ENCODE measurements around the gene FBXL19.

The FBXL19 gene

GRCh38 chr16:30979170-30980022 lies 56.0 kb downstream of the FBXL19 start:
- peak overlapping the region in 1 of 2 donors; percentile 69 for H3K27ac Mint-ChIP-seq
- DNase-seq (no peak), ATAC-seq (replicated peaks) (no peak)
- no peak overlapping the region for H3K4me3 Mint-ChIP-seq
- H3K27me3 Mint-ChIP-seq, result no peaks in the 10 kb centered on the region
- no peaks in the 10 kb centered on the region for H3K9me3 Mint-ChIP-seq
- peaks cover 35% of the 10 kb centered on the region for H3K36me3 Mint-ChIP-seq (ENCODE audit: insufficient read depth)
- peaks cover 4 to 16% of the 10 kb centered on the region in 2 donors for H3K4me1 Mint-ChIP-seq (ENCODE audit: low read depth in 2 of 2)

GRCh38 chr16:30980023-30980371 lies 56.6 kb downstream of the FBXL19 start:
- no peaks in the 10 kb centered on the region for H3K9me3 Mint-ChIP-seq
- no peaks in the 10 kb centered on the region for H3K27me3 Mint-ChIP-seq
- H3K36me3 Mint-ChIP-seq (ENCODE audit: insufficient read depth), result peaks cover 32% of the 10 kb centered on the region
- H3K4me1 Mint-ChIP-seq (ENCODE audit: low read depth in 2 of 2), result peaks cover 4 to 15% of the 10 kb centered on the region in 2 donors
- H3K27ac Mint-ChIP-seq, result no peak overlapping the region
- no peak overlapping the region for H3K4me3 Mint-ChIP-seq
- ATAC-seq (replicated peaks) (no peak), DNase-seq (no peak)

GRCh38 chr16:30980434-30980833 lies 57.1 kb downstream of the FBXL19 start:
- no peak overlapping the region for H3K27ac Mint-ChIP-seq
- no peaks in the 10 kb centered on the region for H3K27me3 Mint-ChIP-seq
- DNase-seq, result no peak

GRCh38 chr16:30980959-30981358 lies 57.6 kb downstream of the FBXL19 start:
- Mint-ChIP-seq H3K27me3 (no peaks in the 10 kb centered on the region), H3K4me3 (no peak overlapping the region), H3K9me3 (no peaks in the 10 kb centered on the region), H3K4me1 (ENCODE audit: low read depth in 2 of 2) (peaks cover 7 to 15% of the 10 kb centered on the region in 2 donors), H3K27ac (no peak overlapping the region), H3K36me3 (ENCODE audit: insufficient read depth) (peaks cover 27% of the 10 kb centered on the region)
- no peak for ATAC-seq (replicated peaks)
- DNase-seq, result no peak

More at GRCh38 chr16:30980434-30980833, 57.1 kb downstream of the FBXL19 start:
- no peak for ATAC-seq (replicated peaks)
- peaks cover 6 to 15% of the 10 kb centered on the region in 2 donors for H3K4me1 Mint-ChIP-seq (ENCODE audit: low read depth in 2 of 2)
- H3K4me3 Mint-ChIP-seq, result no peak overlapping the region
- H3K36me3 Mint-ChIP-seq (ENCODE audit: insufficient read depth), result peaks cover 30% of the 10 kb centered on the region
- no peaks in the 10 kb centered on the region for H3K9me3 Mint-ChIP-seq

- no peak overlapping the region for H3K4me3 Mint-ChIP-seq
- H3K27me3 Mint-ChIP-seq, result no peaks in the 10 kb centered on the region
- H3K4me1 Mint-ChIP-seq (ENCODE audit: low read depth in 2 of 2), result peaks cover 4 to 9% of the 10 kb centered on the region in 2 donors
- DNase-seq (no peak), ATAC-seq (replicated peaks) (no peak)
- no peaks in the 10 kb centered on the region for H3K9me3 Mint-ChIP-seq
- H3K36me3 Mint-ChIP-seq (ENCODE audit: insufficient read depth), result peaks cover 22% of the 10 kb centered on the region
- H3K27ac Mint-ChIP-seq, result peak overlapping the region in 1 of 2 donors; percentile 62
These were observed 59.3 kb downstream of the FBXL19 start for GRCh38 chr16:30982548-30983288.

GRCh38 chr16:30983289-30983889 lies 60.0 kb downstream of the FBXL19 start:
- ATAC-seq (replicated peaks), result no peak

GRCh38 chr16:30983898-30984610 lies 60.7 kb downstream of the FBXL19 start:
- H3K36me3 Mint-ChIP-seq (ENCODE audit: insufficient read depth), result peaks cover 14% of the 10 kb centered on the region
- no peak overlapping the region for H3K4me3 Mint-ChIP-seq

More at GRCh38 chr16:30983289-30983889, 60.0 kb downstream of the FBXL19 start:
- Mint-ChIP-seq H3K36me3 (ENCODE audit: insufficient read depth) (peaks cover 16% of the 10 kb centered on the region), H3K4me3 (no peak overlapping the region), H3K27me3 (no peaks in the 10 kb centered on the region), H3K27ac (peak overlapping the region in 1 of 2 donors; percentile 62), H3K9me3 (no peaks in the 10 kb centered on the region), H3K4me1 (ENCODE audit: low read depth in 2 of 2) (peaks cover 4 to 9% of the 10 kb centered on the region in 2 donors)
- no peak for DNase-seq

GRCh38 chr16:30984669-30985400 lies 61.5 kb downstream of the FBXL19 start, which contains the start of gene HSD3B7:
HSD3B7 (plus strand) TSS chr16:30985207; CDS start chr16:30985659, 452 bp downstream.
- Mint-ChIP-seq H3K27me3 (no peaks in the 10 kb centered on the region), H3K36me3 (ENCODE audit: insufficient read depth) (peaks cover 14% of the 10 kb centered on the region), H3K4me3 (no peak within 1 kb of the TSS), H3K4me1 (ENCODE audit: low read depth in 2 of 2) (peaks cover 2 to 5% of the 10 kb centered on the region in 2 donors), H3K27ac (no peak within 1 kb of the TSS), H3K9me3 (no peaks in the 10 kb centered on the region)
- ATAC-seq (replicated peaks) (peak; percentile 81), DNase-seq (peak; percentile 77 to 82 (median 78))

More at GRCh38 chr16:30983898-30984610, 60.7 kb downstream of the FBXL19 start:
- DNase-seq (no peak), ATAC-seq (replicated peaks) (no peak)
- no peak overlapping the region for H3K27ac Mint-ChIP-seq
- H3K27me3 Mint-ChIP-seq, result no peaks in the 10 kb centered on the region
- peaks cover 2 to 5% of the 10 kb centered on the region in 2 donors for H3K4me1 Mint-ChIP-seq (ENCODE audit: low read depth in 2 of 2)
- H3K9me3 Mint-ChIP-seq, result no peaks in the 10 kb centered on the region

GRCh38 chr16:30985401-30986128 lies 62.2 kb downstream of the FBXL19 start:
- ATAC-seq (replicated peaks) (no peak), DNase-seq (no peak)
- H3K4me3 Mint-ChIP-seq, result no peak overlapping the region
- H3K9me3 Mint-ChIP-seq, result no peaks in the 10 kb centered on the region
- peaks cover 9% of the 10 kb centered on the region for H3K36me3 Mint-ChIP-seq (ENCODE audit: insufficient read depth)
- H3K27me3 Mint-ChIP-seq, result no peaks in the 10 kb centered on the region
- peaks cover 2 to 5% of the 10 kb centered on the region in 2 donors for H3K4me1 Mint-ChIP-seq (ENCODE audit: low read depth in 2 of 2)
- H3K27ac Mint-ChIP-seq, result no peak overlapping the region

GRCh38 chr16:30986129-30986991 lies 63.0 kb downstream of the FBXL19 start:
- ATAC-seq (replicated peaks) (no peak), DNase-seq (no peak)
- peaks cover 2 to 5% of the 10 kb centered on the region in 2 donors for H3K4me1 Mint-ChIP-seq (ENCODE audit: low read depth in 2 of 2)
- H3K27me3 Mint-ChIP-seq, result no peaks in the 10 kb centered on the region
- no peak overlapping the region for H3K4me3 Mint-ChIP-seq
- no peak overlapping the region for H3K27ac Mint-ChIP-seq
- no peaks in the 10 kb centered on the region for H3K9me3 Mint-ChIP-seq
- H3K36me3 Mint-ChIP-seq (ENCODE audit: insufficient read depth), result peaks cover 14% of the 10 kb centered on the region

GRCh38 chr16:30987581-30988190 lies 64.3 kb downstream of the FBXL19 start:
- no peak overlapping the region for H3K27ac Mint-ChIP-seq
- no peak overlapping the region for H3K4me3 Mint-ChIP-seq
- no peaks in the 10 kb centered on the region for H3K9me3 Mint-ChIP-seq
- DNase-seq (no peak), ATAC-seq (replicated peaks) (no peak)
- H3K4me1 Mint-ChIP-seq (ENCODE audit: low read depth in 2 of 2), result peaks cover 2 to 5% of the 10 kb centered on the region in 2 donors
- peaks cover 10% of the 10 kb centered on the region for H3K36me3 Mint-ChIP-seq (ENCODE audit: insufficient read depth)
- H3K27me3 Mint-ChIP-seq, result no peaks in the 10 kb centered on the region
